GM12892 (cell line): ENCODE data around the gene NR5A1.
A peak's percentile ranks its signal among the peaks of the same experiment; 100 is the strongest.

Source experiments
- DNase-seq: peaks from one replicate; pipeline ENCODE4 v3.0.0; 2011; ENCODE audit not compliant: insufficient read length
- FAIRE-seq: peaks from 2 replicates; lab custom pipeline; 2011; peaks lifted over from hg19 to GRCh38; lab: Jason Lieb, UNC
- POLR2A ChIP-seq: IDR thresholded peaks from 2 replicates; pipeline ENCODE4 v1.6.1; 2011; ENCODE audit warnings: low read depth, low read length, control low read depth
- POLR2AphosphoS5 ChIP-seq: IDR thresholded peaks from 2 replicates; pipeline ENCODE4 v1.6.1; 2011; ENCODE audit warnings: low read depth, low read length, control low read depth
- TAF1 ChIP-seq: IDR thresholded peaks from 2 replicates; pipeline ENCODE4 v1.6.1; 2011; ENCODE audit warnings: low read depth, mild to moderate bottlenecking, control low read depth, low read length, borderline replicate concordance

The NR5A1 gene

GRCh38 chr9:124458441-124458840 lies 48.8 kb downstream of the NR5A1 start:
- FAIRE-seq (no peak), DNase-seq (no peak)
- TF ChIP-seq TAF1 = no peak
- no peak for TF ChIP-seq POLR2A
- TF ChIP-seq POLR2AphosphoS5 = no peak

GRCh38 chr9:124457887-124458431 lies 49.2 kb downstream of the NR5A1 start:
- TF ChIP-seq POLR2AphosphoS5 = no peak
- no peak for TF ChIP-seq POLR2A
- DNase-seq = peak; percentile 14
- FAIRE-seq = no peak

GRCh38 chr9:124457079-124457886 lies 49.9 kb downstream of the NR5A1 start:
- FAIRE-seq (no peak), DNase-seq (no peak)
- TF ChIP-seq POLR2AphosphoS5 (no peak), POLR2A (no peak), TAF1 (no peak)

- no peak for FAIRE-seq
- peak; percentile 7 for DNase-seq
- no peak for TF ChIP-seq POLR2AphosphoS5
- TF ChIP-seq POLR2A = no peak
- no peak for TF ChIP-seq TAF1
Measured at GRCh38 chr9:124456341-124457078, 50.7 kb downstream of the NR5A1 start.

GRCh38 chr9:124455820-124456219 lies 51.4 kb downstream of the NR5A1 start:
- TF ChIP-seq TAF1 (no peak), POLR2A (no peak), POLR2AphosphoS5 (no peak)
- DNase-seq (peak; percentile 12), FAIRE-seq (no peak)

GRCh38 chr9:124454791-124455443 lies 52.3 kb downstream of the NR5A1 start:
- TF ChIP-seq POLR2AphosphoS5 (no peak), TAF1 (no peak), POLR2A (no peak)
- no peak for FAIRE-seq
- peak; percentile 13 for DNase-seq

- DNase-seq = no peak
- no peak for FAIRE-seq
- no peak for TF ChIP-seq POLR2AphosphoS5
- no peak for TF ChIP-seq TAF1
- TF ChIP-seq POLR2A = no peak
Measured at GRCh38 chr9:124454296-124454695, 52.9 kb downstream of the NR5A1 start.

GRCh38 chr9:124453586-124454191 lies 53.5 kb downstream of the NR5A1 start:
- no peak for FAIRE-seq

GRCh38 chr9:124452841-124453585 lies 54.2 kb downstream of the NR5A1 start:
- no peak for DNase-seq
- FAIRE-seq = no peak

More at GRCh38 chr9:124453586-124454191, 53.5 kb downstream of the NR5A1 start:
- TF ChIP-seq POLR2A = no peak
- no peak for TF ChIP-seq TAF1
- no peak for TF ChIP-seq POLR2AphosphoS5
- peak; percentile 23 for DNase-seq

GRCh38 chr9:124452326-124452725 lies 54.9 kb downstream of the NR5A1 start:
- TF ChIP-seq POLR2AphosphoS5 (no peak), POLR2A (no peak), TAF1 (no peak)
- FAIRE-seq (no peak), DNase-seq (no peak)

More at GRCh38 chr9:124452841-124453585, 54.2 kb downstream of the NR5A1 start:
- TF ChIP-seq POLR2A = no peak
- TF ChIP-seq POLR2AphosphoS5 = no peak
- no peak for TF ChIP-seq TAF1
